Bronchial epithelial cell (primary cell): ENCODE results near the gene DNHD1. TPM values are rescaled to one million over a fixed set of nuclear protein-coding genes. Genes with fewer than 3 reads are reported as not detected.
A peak's percentile ranks its signal among the peaks of the same experiment; 100 is the strongest.

Experiments used
- DNase-seq: peaks from one replicate; pipeline ENCODE4 v3.0.0-alpha.2; 2010; ENCODE audit warnings: low read depth
- FAIRE-seq: peaks from 2 replicates; lab custom pipeline; 2011; peaks lifted over from hg19 to GRCh38; lab: Jason Lieb, UNC
- H3K27me3 ChIP-seq: 2 replicates; pipeline ENCODE4 v1.5.1; 2011; ENCODE audit warnings: low read length; ENCODE audit not compliant: control insufficient read depth, insufficient read depth
- H3K36me3 ChIP-seq: 2 replicates; pipeline ENCODE4 v1.5.1; 2011; ENCODE audit warnings: low read length; ENCODE audit not compliant: control insufficient read depth, insufficient read depth
- H3K4me3 ChIP-seq: 2 replicates; pipeline ENCODE4 v1.5.1; 2011; ENCODE audit warnings: mild to moderate bottlenecking, low read depth, low read length, control low read depth
- CTCF ChIP-seq: IDR thresholded peaks from 2 replicates; pipeline ENCODE4 v1.5.1; 2011; ENCODE audit warnings: mild to moderate bottlenecking, moderate library complexity, low read length, control low read depth, inconsistent platforms; ENCODE audit not compliant: insufficient read depth, severe bottlenecking
- total RNA-seq: library from RNA; depleted of rRNA; stranded (reverse); fragments of >200 nt; gene quantifications from 2 replicates; pipeline ENCODE4 v1.2.1, GENCODE V29; 2014

DNHD1 gene
- total RNA-seq, 1 donor from 2014 or later, result 4.5 TPM

DNA sequence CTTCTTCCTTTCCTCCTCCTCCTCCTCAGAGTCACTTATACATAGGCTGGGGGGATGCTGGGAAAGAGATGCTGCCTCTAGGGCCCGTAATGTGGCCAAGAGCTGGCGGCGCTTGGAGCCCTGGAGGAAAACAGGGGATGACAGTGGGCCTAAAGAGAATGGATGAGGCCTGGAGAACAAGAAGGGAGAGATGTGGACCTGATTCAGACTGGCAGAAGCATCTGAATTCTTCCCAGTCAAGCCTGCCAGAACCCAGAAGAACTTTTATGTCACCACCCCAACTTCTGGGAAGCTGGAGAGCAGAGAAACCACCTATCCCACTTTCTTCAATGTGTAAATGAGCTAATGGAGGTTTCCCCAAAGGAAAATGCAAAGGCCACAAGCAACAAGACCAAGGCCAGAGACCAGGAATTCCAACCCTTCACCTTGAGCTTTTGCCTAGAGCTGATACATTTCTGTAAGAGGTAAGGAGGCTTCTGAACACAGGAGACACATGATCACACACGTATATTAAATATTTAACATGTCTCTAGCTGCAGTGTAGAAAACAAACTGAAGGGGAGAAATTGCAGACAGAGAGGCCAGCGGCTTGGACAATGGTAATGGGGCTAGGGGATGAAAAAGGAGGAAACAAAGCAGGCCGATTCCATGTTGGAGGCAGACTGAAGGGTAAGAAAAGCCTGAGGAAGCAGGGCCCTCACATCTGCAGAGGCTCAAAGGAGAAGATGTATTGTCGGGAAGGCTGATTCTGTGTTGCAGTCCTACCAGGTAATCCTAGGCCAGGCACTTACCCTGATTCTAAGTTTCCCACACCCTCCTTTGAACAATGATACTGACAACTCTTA is 105.2 kb downstream of the DNHD1 start:
- no peak for DNase-seq
- Histone ChIP-seq H3K4me3 (peak overlapping the region; percentile 94), H3K27me3 (no peaks in the 10 kb centered on the region), H3K36me3 (peaks cover 20% of the 10 kb centered on the region)
- FAIRE-seq, result no peak
- no peak for TF ChIP-seq CTCF

GRCh38 chr11:6603287-6604080 is 106.4 kb downstream of the DNHD1 start, which contains the start of the genes ILK and RRP8:
TSS of gene ILK (plus strand) at chr11:6603774. CDS start at chr11:6604272, 498 bp downstream.
TSS of gene RRP8 (minus strand) at chr11:6603616. CDS start at chr11:6603502, 114 bp downstream.
- Histone ChIP-seq H3K27me3 (no peaks in the 10 kb centered on the region), H3K4me3 (peak within 1 kb of the TSS; percentile 94), H3K36me3 (peaks cover 27% of the 10 kb centered on the region)
- DNase-seq (peak; percentile 75), FAIRE-seq (no peak)
- peak; percentile 24 for TF ChIP-seq CTCF

GRCh38 chr11:6604081-6604626 is 107.1 kb downstream of the DNHD1 start:
- Histone ChIP-seq H3K4me3 (peak overlapping the region; percentile 94), H3K36me3 (peaks cover 31% of the 10 kb centered on the region), H3K27me3 (no peaks in the 10 kb centered on the region)
- peak; percentile 32 for DNase-seq
- TF ChIP-seq CTCF, result peak; percentile 1
- no peak for FAIRE-seq

GRCh38 chr11:6604790-6605189 is 107.7 kb downstream of the DNHD1 start:
- Histone ChIP-seq H3K36me3 (peaks cover 34% of the 10 kb centered on the region), H3K27me3 (no peaks in the 10 kb centered on the region), H3K4me3 (peak overlapping the region; percentile 94)
- no peak for TF ChIP-seq CTCF
- DNase-seq, result no peak
- no peak for FAIRE-seq

GRCh38 chr11:6606471-6607189 is 109.5 kb downstream of the DNHD1 start:
- Histone ChIP-seq H3K27me3 (no peaks in the 10 kb centered on the region), H3K36me3 (peaks cover 22% of the 10 kb centered on the region), H3K4me3 (no peak overlapping the region)
- no peak for TF ChIP-seq CTCF
- FAIRE-seq (no peak), DNase-seq (peak; percentile 86)
